Left ventricle myocardium inferior (tissue), 1 donor: ENCODE data around the gene TCEA2. TPM values are rescaled to one million over a fixed set of nuclear protein-coding genes. Genes with fewer than 3 reads are reported as not detected.

ENCODE experiments used
- DNase-seq: peaks from one replicate; pipeline ENCODE4 v3.0.0-alpha.2; 2020
- H3K27ac ChIP-seq: fragments of 200-600 bp; replicated peaks from 2 replicates; pipeline ENCODE4 v1.8.0; 2021
- H3K27me3 ChIP-seq: fragments of 200-600 bp; 2 replicates; pipeline ENCODE4 v1.8.0; 2021; ENCODE audit warnings: low read depth
- H3K36me3 ChIP-seq: fragments of 200-600 bp; 2 replicates; pipeline ENCODE4 v1.8.0; 2021
- H3K4me1 ChIP-seq: fragments of 200-600 bp; 2 replicates; pipeline ENCODE4 v1.8.0; 2021
- H3K4me3 ChIP-seq: fragments of 200-600 bp; 2 replicates; pipeline ENCODE4 v1.8.0; 2021; ENCODE audit warnings: mild to moderate bottlenecking, moderate library complexity
- H3K9me3 ChIP-seq: fragments of 200-600 bp; replicated peaks from 2 replicates; pipeline ENCODE4 v1.8.0; 2021
- CTCF ChIP-seq: fragments of 200-600 bp; IDR thresholded peaks from 2 replicates; pipeline ENCODE4 v1.8.0; 2021; ENCODE audit warnings: antibody characterized with exemption, mild to moderate bottlenecking, borderline replicate concordance
- intact Hi-C: fragments of 100-400 bp; cut with micrococcal nuclease; formaldehyde crosslinking; loops from one replicate; pipeline ENCODE4 v1.11.0; 2022
- total RNA-seq: library from RNA; stranded (reverse); fragmentation: NEBNext Ultra II Directional; extraction: Animal tissue kit (Norgen Biotek cat#: 25700); gene quantifications from one replicate; pipeline ENCODE4 v1.2.1, GENCODE V29; 2021
- donor health status: DM: no; HTN: yes; CAD: no; lungs with severe emphysema.

TCEA2 gene
- total RNA-seq, 1 donor from 2014 or later, result 38.9 TPM

- TF ChIP-seq CTCF, result no peak
- Histone ChIP-seq H3K4me1 (peaks cover 64% of the 10 kb centered on the region), H3K36me3 (peaks cover 21% of the 10 kb centered on the region), H3K27me3 (peaks cover 71% of the 10 kb centered on the region), H3K27ac (peak overlapping the region; percentile 89), H3K9me3 (no peaks in the 10 kb centered on the region), H3K4me3 (peak overlapping the region; percentile 69)
- DNase-seq, result no peak
- intact Hi-C loops, result no loop called here
Measured at GRCh38 chr20:64038224-64038564, 24.8 kb upstream of the TCEA2 start.

- TF ChIP-seq CTCF, result peak; percentile 81
- Histone ChIP-seq H3K4me3 (peak overlapping the region; percentile 69), H3K4me1 (peaks cover 61% of the 10 kb centered on the region), H3K9me3 (no peaks in the 10 kb centered on the region), H3K27ac (peak overlapping the region; percentile 89), H3K36me3 (peaks cover 16% of the 10 kb centered on the region), H3K27me3 (peaks cover 76% of the 10 kb centered on the region)
- DNase-seq, result peak; percentile 74
- intact Hi-C loops, result no loop called here
Measured at GRCh38 chr20:64038565-64039292, 24.3 kb upstream of the TCEA2 start.

- Histone ChIP-seq H3K9me3 (no peaks in the 10 kb centered on the region), H3K4me3 (peak overlapping the region; percentile 69), H3K4me1 (peaks cover 54% of the 10 kb centered on the region), H3K27me3 (peaks cover 84% of the 10 kb centered on the region), H3K36me3 (peaks cover 9% of the 10 kb centered on the region), H3K27ac (peak overlapping the region; percentile 89)
- intact Hi-C loops, result no loop called here
- TF ChIP-seq CTCF, result no peak
- no peak for DNase-seq
Measured at GRCh38 chr20:64039293-64040160, 23.5 kb upstream of the TCEA2 start.

- no peaks in the 10 kb centered on the region for H3K36me3 ChIP-seq
- no peaks in the 10 kb centered on the region for H3K9me3 ChIP-seq
- H3K27ac ChIP-seq, result peak overlapping the region; percentile 89
- H3K4me3 ChIP-seq, result no peak overlapping the region
- no peak for DNase-seq
- intact Hi-C loops, result no loop called here
- no peak for TF ChIP-seq CTCF
- peaks cover 93% of the 10 kb centered on the region for H3K27me3 ChIP-seq
- H3K4me1 ChIP-seq, result peaks cover 54% of the 10 kb centered on the region
Measured at GRCh38 chr20:64040231-64041039, 22.6 kb upstream of the TCEA2 start.
